ENCODE data around the gene ZNF764.

GRCh38 chr16:30510376-30510938 is 47.7 kb downstream of the ZNF764 start:
- no peak for TF ChIP-seq CTCF (IDR thresholded peaks at IDR 0.05)
- no peak for TF ChIP-seq POLR2A (IDR thresholded peaks at IDR 0.05)
- no peak for TF ChIP-seq EP300 (IDR thresholded peaks at IDR 0.05)

Data from ovary (tissue), 3 donors.